Effector memory CD4-positive, alpha-beta T cell (primary cell): ENCODE results near the gene FBF1.

ENCODE experiments used
- DNase-seq, 3 donors: peaks; one replicate each; pipeline ENCODE4 v3.0.0-alpha.2; 2020
- H3K27ac ChIP-seq: 2 replicates; pipeline ENCODE4 v1.7.0; 2013; ENCODE audit warnings: mild to moderate bottlenecking, low read length, moderate library complexity; ENCODE audit not compliant: insufficient read depth, poor library complexity, severe bottlenecking
- H3K27me3 ChIP-seq: replicated peaks from 2 replicates; pipeline ENCODE4 v1.7.0; 2013; ENCODE audit warnings: mild to moderate bottlenecking, low read length; ENCODE audit not compliant: insufficient read depth, control insufficient read depth, poor library complexity, severe bottlenecking
- H3K36me3 ChIP-seq: 2 replicates; pipeline ENCODE4 v1.7.0; 2013; ENCODE audit warnings: mild to moderate bottlenecking, low read length, moderate library complexity; ENCODE audit not compliant: control insufficient read depth, insufficient read depth
- H3K4me1 ChIP-seq: 2 replicates; pipeline ENCODE4 v1.7.0; 2013; ENCODE audit warnings: low read length, mild to moderate bottlenecking; ENCODE audit not compliant: control insufficient read depth, insufficient read depth, poor library complexity, severe bottlenecking
- H3K4me3 ChIP-seq: 2 replicates; pipeline ENCODE4 v1.7.0; 2013; ENCODE audit warnings: low read length, low read depth, mild to moderate bottlenecking; ENCODE audit not compliant: insufficient read depth, poor library complexity, severe bottlenecking
- H3K9me3 ChIP-seq: 2 replicates; pipeline ENCODE4 v1.7.0; 2013; ENCODE audit warnings: mild to moderate bottlenecking, low read length, moderate library complexity; ENCODE audit not compliant: control insufficient read depth

FBF1 gene

GRCh38 chr17:75950855-75951554 is 10.2 kb upstream of the FBF1 start:
- Histone ChIP-seq H3K36me3 (peaks cover 67% of the 10 kb centered on the region), H3K9me3 (no peaks in the 10 kb centered on the region), H3K4me3 (no peak overlapping the region), H3K27ac (no peak overlapping the region), H3K4me1 (no peaks in the 10 kb centered on the region), H3K27me3 (no peaks in the 10 kb centered on the region)
- no peak for DNase-seq

GRCh38 chr17:75950421-75950820 is 9.6 kb upstream of the FBF1 start:
- no peak for DNase-seq
- Histone ChIP-seq H3K4me1 (no peaks in the 10 kb centered on the region), H3K36me3 (peaks cover 62% of the 10 kb centered on the region), H3K9me3 (no peaks in the 10 kb centered on the region), H3K4me3 (no peak overlapping the region), H3K27me3 (no peaks in the 10 kb centered on the region), H3K27ac (no peak overlapping the region)

DNA sequence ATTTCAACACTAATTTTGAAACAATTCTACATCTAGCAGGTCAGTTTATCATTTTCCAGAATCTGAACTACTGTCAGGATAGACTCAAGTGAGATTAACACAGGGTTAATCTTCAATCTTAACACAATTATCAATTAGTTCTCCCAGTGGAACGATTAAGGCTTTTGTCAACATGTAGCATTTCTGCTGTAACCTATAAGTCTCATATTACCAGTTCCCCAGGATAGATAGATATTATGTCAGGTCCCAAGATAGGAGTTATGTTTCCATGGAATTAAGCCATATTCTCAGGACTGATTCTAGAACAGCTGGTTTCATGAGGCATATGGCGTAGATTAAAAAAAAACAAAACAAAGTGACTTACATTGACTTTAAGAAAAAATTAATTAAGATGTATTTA is 4.4 kb upstream of the FBF1 start:
- Histone ChIP-seq H3K27ac (no peak overlapping the region), H3K36me3 (peaks cover 26% of the 10 kb centered on the region), H3K4me3 (no peak overlapping the region), H3K27me3 (no peaks in the 10 kb centered on the region), H3K9me3 (no peaks in the 10 kb centered on the region), H3K4me1 (no peaks in the 10 kb centered on the region)
- no peak for DNase-seq

GRCh38 chr17:75943491-75943890 is 2.6 kb upstream of the FBF1 start:
- no peak for DNase-seq
- Histone ChIP-seq H3K4me1 (no peaks in the 10 kb centered on the region), H3K27ac (no peak overlapping the region), H3K4me3 (no peak overlapping the region), H3K27me3 (no peaks in the 10 kb centered on the region), H3K9me3 (no peaks in the 10 kb centered on the region), H3K36me3 (peaks cover 14% of the 10 kb centered on the region)

DNA sequence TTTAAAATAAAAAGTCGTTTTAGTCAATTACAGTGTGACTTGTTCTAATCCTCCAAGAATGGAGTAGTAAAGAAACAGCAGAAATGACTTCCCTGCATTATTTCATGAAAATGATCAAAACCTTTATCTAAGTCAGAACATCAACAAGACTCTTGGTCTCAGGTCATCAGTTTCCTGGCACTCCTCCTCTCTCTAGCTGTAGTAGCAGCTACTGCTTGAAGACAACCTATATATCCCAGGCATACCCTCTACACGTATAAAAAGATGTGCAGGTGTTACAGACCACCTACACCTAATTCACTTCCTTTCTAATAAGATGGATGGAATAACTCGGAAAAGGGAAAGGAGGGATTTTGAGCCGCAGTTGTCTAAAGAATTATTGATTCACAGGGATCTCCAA is 1.6 kb upstream of the FBF1 start:
- Histone ChIP-seq H3K9me3 (no peaks in the 10 kb centered on the region), H3K4me3 (no peak overlapping the region), H3K4me1 (no peaks in the 10 kb centered on the region), H3K27ac (no peak overlapping the region), H3K27me3 (no peaks in the 10 kb centered on the region), H3K36me3 (peaks cover 5% of the 10 kb centered on the region)
- no peak for DNase-seq

DNA sequence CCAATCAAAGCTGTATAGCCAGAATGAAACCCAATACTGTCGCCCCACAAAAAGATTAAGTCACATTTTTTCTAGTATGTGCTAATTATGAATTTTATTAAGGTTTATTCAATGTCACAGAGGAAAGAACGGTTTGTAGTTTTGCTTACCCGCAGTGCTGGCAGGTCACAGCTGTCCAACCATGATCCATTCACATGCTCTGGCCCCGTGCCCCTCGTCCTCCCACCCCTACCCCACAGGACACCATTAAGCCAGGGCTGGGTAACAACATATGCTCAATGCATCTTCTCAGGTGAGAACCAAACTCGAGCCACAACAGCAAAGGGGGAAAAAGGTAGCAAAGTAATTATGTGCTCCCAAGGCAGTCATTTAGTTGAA is 589 bp upstream of the FBF1 start:
- H3K36me3 ChIP-seq: peaks cover 3% of the 10 kb centered on the region
- H3K4me3 ChIP-seq: peak overlapping the region; percentile 98
- H3K27me3 ChIP-seq: no peaks in the 10 kb centered on the region
- peak overlapping the region; percentile 88 for H3K27ac ChIP-seq
- H3K9me3 ChIP-seq: no peaks in the 10 kb centered on the region
- no peak for DNase-seq
- no peaks in the 10 kb centered on the region for H3K4me1 ChIP-seq

DNA sequence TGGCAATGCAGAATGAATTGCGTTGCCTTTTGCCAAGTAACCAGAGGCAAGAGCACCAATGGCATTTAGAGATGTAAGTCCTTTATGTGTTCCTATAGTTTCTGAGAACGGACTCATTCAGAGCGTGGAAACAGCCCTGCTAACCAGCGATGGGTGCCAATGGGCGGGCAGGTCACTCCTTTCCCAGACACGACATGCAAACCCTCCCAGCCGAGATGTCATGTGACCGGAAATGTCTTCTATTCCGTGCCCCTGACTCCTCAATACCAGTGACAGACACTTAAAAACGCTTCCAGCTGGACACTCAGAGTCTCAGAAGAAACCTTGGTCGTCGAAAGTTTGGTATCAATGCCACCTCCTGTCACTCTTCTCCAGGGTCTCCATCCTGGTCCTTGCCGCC is 3.2 kb downstream of the FBF1 start:
- H3K9me3 ChIP-seq: no peaks in the 10 kb centered on the region
- no peak overlapping the region for H3K4me3 ChIP-seq
- H3K27me3 ChIP-seq: no peaks in the 10 kb centered on the region
- H3K4me1 ChIP-seq: no peaks in the 10 kb centered on the region
- DNase-seq: no peak
- H3K36me3 ChIP-seq: no peaks in the 10 kb centered on the region
- H3K27ac ChIP-seq: no peak overlapping the region

DNA sequence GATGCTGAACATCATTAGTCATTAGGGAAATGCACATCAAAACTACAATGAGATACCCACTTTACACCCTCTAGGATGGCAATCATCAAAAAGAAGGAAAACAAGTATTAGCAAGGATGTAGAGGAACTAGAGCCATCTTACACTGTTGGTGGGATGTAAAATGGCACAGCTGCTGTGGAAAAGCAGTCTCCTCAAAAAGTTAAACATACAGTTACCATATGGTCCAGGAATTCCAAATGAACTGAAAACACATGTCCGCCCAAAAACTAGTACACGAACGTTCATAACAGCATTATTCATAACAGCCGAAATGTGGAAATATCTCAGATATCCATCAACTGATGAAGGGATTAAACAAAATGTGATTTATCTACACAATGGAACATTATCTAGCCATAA is 7.0 kb downstream of the FBF1 start:
- Histone ChIP-seq H3K4me3 (no peak overlapping the region), H3K9me3 (no peaks in the 10 kb centered on the region), H3K36me3 (no peaks in the 10 kb centered on the region), H3K4me1 (no peaks in the 10 kb centered on the region), H3K27me3 (no peaks in the 10 kb centered on the region), H3K27ac (no peak overlapping the region)
- DNase-seq: no peak

GRCh38 chr17:75932852-75933251 is 8.0 kb downstream of the FBF1 start:
- H3K4me1 ChIP-seq: no peaks in the 10 kb centered on the region
- no peak overlapping the region for H3K27ac ChIP-seq
- H3K9me3 ChIP-seq: no peaks in the 10 kb centered on the region
- no peak for DNase-seq
- no peaks in the 10 kb centered on the region for H3K36me3 ChIP-seq
- no peaks in the 10 kb centered on the region for H3K27me3 ChIP-seq
- H3K4me3 ChIP-seq: no peak overlapping the region

DNA sequence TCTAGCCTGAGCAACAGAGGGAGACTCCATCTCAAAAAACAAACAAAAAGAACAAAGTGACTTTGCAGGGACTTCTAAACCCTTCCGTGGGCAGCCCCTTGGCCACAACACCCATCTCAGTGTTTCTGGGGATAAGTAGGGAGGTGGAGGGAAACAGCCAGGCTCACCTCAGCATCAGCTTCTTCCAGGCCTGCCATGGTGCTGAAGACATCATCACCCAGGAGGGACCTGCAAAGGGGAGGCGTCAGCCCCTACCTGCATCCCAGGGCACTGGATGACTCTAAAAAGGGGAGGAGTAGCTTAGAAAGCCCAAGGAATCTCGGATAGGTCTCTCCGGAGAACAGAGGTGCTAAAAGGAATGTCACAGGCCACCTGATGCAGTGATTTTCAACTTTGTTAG is 9.8 kb downstream of the FBF1 start:
- no peak overlapping the region for H3K4me3 ChIP-seq
- H3K36me3 ChIP-seq: no peaks in the 10 kb centered on the region
- no peaks in the 10 kb centered on the region for H3K4me1 ChIP-seq
- DNase-seq: no peak
- no peak overlapping the region for H3K27ac ChIP-seq
- no peaks in the 10 kb centered on the region for H3K27me3 ChIP-seq
- no peaks in the 10 kb centered on the region for H3K9me3 ChIP-seq
